Stimulated activated naive CD4-positive, alpha-beta T cell (primary cell): ENCODE measurements around the gene MAP4K2.

Experiments used
- DNase-seq, 6 experiments: peaks; one replicate each; lab custom pipeline; 2025; lab: John Stamatoyannopoulos, UW

The MAP4K2 gene

DNA sequence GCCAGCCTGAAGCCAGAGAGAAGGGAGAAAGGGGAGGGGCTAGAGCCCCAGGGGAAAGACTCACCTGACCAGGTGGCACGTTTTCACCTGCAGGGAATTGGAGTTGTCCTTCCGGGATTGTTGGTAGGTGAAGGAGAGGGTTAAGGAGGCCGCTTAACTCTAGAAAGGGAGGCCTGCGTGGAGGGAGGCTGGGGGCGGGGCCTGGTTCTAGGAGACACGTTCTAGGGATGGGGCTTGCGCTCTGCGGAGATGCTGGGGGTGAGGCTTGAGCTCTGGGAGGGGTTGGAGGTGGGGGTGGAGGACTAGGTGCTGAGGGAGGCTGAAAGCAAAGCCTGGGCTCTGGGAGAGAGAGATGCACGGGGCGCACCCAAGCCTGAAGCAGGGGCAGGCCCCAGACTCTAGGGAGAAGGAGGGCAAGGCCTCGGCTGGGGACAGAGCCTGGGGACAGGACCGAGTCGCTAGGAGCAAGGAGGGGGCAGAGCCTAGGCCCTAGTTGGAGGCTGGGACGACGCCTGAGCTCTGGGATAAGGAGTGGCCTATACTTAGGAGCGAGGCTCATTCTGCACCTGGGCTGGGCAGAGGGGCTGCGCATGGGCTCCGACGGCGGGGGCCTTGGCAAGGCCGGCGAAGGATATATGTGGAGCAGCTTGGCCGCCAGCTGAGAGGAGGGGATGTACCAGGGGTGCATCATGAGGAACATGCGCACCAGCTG, 61.5 kb downstream of the MAP4K2 start:
- no peak for DNase-seq

DNA sequence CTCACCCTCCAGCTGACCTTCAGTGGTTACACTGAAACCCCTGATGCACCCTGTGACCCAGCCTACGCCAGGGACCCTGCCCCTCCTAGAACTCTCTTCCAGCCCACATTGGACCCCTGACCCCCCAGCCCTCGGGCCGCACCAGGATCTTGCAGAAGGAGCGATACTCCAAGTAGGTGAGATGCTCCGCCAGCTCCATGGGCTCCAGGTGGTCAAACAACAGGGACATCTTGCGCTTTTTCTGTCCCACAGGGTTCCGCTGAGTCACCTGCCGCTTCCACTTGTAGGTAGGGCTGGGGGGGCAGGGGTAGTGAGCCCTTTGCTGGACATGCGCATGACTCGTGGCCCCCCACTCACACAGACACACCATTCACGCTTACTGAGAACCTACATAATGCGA, 63.1 kb downstream of the MAP4K2 start:
- DNase-seq = no peak

DNA sequence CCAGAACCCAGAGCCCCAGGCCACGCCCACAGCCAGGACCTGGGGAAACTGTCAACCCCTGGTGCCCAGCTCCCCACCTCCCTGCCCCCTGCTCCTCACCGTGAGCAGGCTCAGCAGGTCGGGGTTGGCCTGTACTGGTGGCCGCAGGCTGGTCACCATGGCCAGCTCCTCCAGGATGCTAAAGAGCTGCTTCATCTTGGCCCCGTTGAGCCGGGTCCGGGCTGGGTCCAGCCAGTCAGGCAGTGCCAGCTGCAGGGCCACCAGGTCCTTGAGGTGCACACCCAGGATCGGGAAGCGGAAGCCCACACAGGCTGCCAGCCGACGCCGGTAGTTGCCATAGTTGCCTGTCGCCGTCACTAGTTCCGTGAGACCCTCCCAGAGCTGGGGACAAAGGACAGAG, 66.4 kb downstream of the MAP4K2 start:
- no peak for DNase-seq

DNA sequence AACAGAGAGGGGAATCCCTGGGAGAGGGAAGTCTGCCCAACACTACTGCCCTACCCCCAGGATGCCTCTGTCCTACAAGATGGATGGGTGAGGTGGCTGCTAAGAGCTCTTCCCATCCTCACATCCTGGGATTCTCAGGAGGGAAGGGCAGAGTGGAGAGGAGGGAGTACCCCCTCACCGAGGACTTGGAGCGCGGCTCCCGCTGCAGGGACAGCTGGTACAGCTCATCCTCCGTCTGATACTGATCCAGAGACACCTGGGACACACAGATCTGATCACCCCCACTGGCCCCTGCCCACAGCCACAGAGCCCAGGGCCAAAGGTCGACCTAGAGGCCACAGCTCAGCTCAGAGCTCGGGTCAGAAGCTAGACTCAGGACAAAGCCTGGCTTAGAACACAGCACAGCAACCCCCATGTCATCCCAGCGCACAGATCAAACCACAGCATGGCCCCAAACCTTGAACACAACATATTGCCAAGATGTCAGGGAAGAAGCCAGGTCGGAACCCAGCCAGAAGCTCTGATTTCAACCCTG, 67.2 kb downstream of the MAP4K2 start:
- DNase-seq = no peak
